Superior temporal gyrus (tissue), 1 donor: ENCODE results near the gene C2orf42.
A peak's percentile ranks its signal among the peaks of the same experiment; 100 is the strongest.
"Not testable (repeated sequence)": the region's sequence is repeated elsewhere in the genome, so short reads cannot be mapped to it uniquely, and the experiment has no call there.

ENCODE experiments used
- DNase-seq: peaks from one replicate; pipeline ENCODE4 v3.0.0-alpha.2; 2016; ENCODE audit errors: extremely low spot score

The C2orf42 gene

GRCh38 chr2:70104231-70105111 lies 86.3 kb downstream of the C2orf42 start:
- peak; percentile 75 for DNase-seq

- peak; percentile 20 for DNase-seq
These were observed 87.2 kb downstream of the C2orf42 start for GRCh38 chr2:70103531-70104061.

- not testable (repeated sequence) for DNase-seq
These were observed 88.4 kb downstream of the C2orf42 start for GRCh38 chr2:70102323-70102905.

GRCh38 chr2:70101686-70102085 lies 89.1 kb downstream of the C2orf42 start:
- DNase-seq = not testable (repeated sequence)

GRCh38 chr2:70101174-70101573 lies 89.6 kb downstream of the C2orf42 start:
- no peak for DNase-seq
